IMR-90 (cell line): ENCODE measurements around the gene ZSCAN5A. TPM values are rescaled to one million over a fixed set of nuclear protein-coding genes. Genes with fewer than 3 reads are reported as not detected.

Experiments used
- ATAC-seq: fragments of 200-7000 bp; cut with Tn5 transposase; 2 replicates; pipeline ENCODE4 v1.9.1; 2020; ENCODE audit warnings: low read depth, mild to moderate bottlenecking, moderate library complexity
- BruUV-seq: library from RNA; stranded (reverse); fragments of 400-500 nt; replicated peaks from 2 replicates; lab custom pipeline; 2021; lab: Mats Ljungman, UMichigan
- CTCF ChIA-PET: fragments of 300-600 bp; formaldehyde crosslinking; extraction: SDS; loops from one replicate; lab custom pipeline; 2021; ENCODE audit warnings: antibody characterized with exemption; lab: Yijun Ruan, JAX
- POLR2A ChIA-PET: fragments of 300-600 bp; sonication (Branson Sonifier 250); formaldehyde crosslinking; loops from one replicate; lab custom pipeline; 2022; ENCODE audit warnings: antibody characterized with exemption; ENCODE audit not compliant: unreplicated experiment; lab: Charles Lee
- DNase-seq: peaks from one replicate; pipeline ENCODE4 v3.0.0; 2013
- H2AFZ ChIP-seq: replicated peaks from 2 replicates; pipeline ENCODE3; 2013; ENCODE audit warnings: low read length, mild to moderate bottlenecking; ENCODE audit not compliant: poor library complexity
- H2AK5ac ChIP-seq: 2 replicates; pipeline ENCODE4 v1.6.1; 2013; ENCODE audit warnings: low read depth, low read length, inconsistent platforms
- H2AK9ac ChIP-seq: replicated peaks from 2 replicates; pipeline ENCODE3; 2013; ENCODE audit warnings: mild to moderate bottlenecking, low read depth, low read length, moderate library complexity; ENCODE audit not compliant: poor library complexity
- H2BK120ac ChIP-seq: 2 replicates; pipeline ENCODE4 v1.6.1; 2013; ENCODE audit warnings: low read depth, low read length, inconsistent platforms
- H2BK15ac ChIP-seq: 3 replicates; pipeline ENCODE4 v1.6.1; 2013; ENCODE audit warnings: low read depth, low read length, inconsistent platforms
- H2BK20ac ChIP-seq: 2 replicates; pipeline ENCODE4 v1.6.1; 2013; ENCODE audit warnings: low read depth, mild to moderate bottlenecking, inconsistent platforms, low read length, moderate library complexity
- H2BK5ac ChIP-seq: 2 replicates; pipeline ENCODE4 v1.6.1; 2013; ENCODE audit warnings: mild to moderate bottlenecking, low read depth, low read length, inconsistent platforms; ENCODE audit not compliant: poor library complexity, severe bottlenecking
- H3K14ac ChIP-seq: replicated peaks from 2 replicates; pipeline ENCODE4 v1.6.1; 2013; ENCODE audit warnings: low read depth, low read length, inconsistent platforms
- H3K18ac ChIP-seq: 2 replicates; pipeline ENCODE4 v1.6.1; 2013; ENCODE audit warnings: low read depth, low read length, control low read depth
- H3K23ac ChIP-seq: 2 replicates; pipeline ENCODE4 v1.6.1; 2013; ENCODE audit warnings: low read depth, low read length, inconsistent platforms
- H3K27ac ChIP-seq: 2 replicates; pipeline ENCODE4 v1.5.1; 2013; ENCODE audit warnings: mild to moderate bottlenecking, control low read depth, low read length; ENCODE audit not compliant: insufficient read depth
- H3K27me3 ChIP-seq: 2 replicates; pipeline ENCODE4 v1.6.1; 2013; ENCODE audit warnings: low read length; ENCODE audit not compliant: control insufficient read depth, insufficient read depth
- H3K36me3 ChIP-seq: 2 replicates; pipeline ENCODE4 v1.6.1; 2013; ENCODE audit warnings: low read length, mixed read lengths; ENCODE audit not compliant: control insufficient read depth, insufficient read depth
- H3K4ac ChIP-seq: 2 replicates; pipeline ENCODE4 v1.6.1; 2013; ENCODE audit warnings: low read depth, low read length, inconsistent platforms
- H3K4me1 ChIP-seq: 2 replicates; pipeline ENCODE4 v1.6.1; 2013; ENCODE audit warnings: low read length, mixed read lengths; ENCODE audit not compliant: control insufficient read depth, insufficient read depth
- H3K4me2 ChIP-seq: 2 replicates; pipeline ENCODE4 v1.6.1; 2013; ENCODE audit warnings: low read depth, mild to moderate bottlenecking, control low read depth, low read length, moderate library complexity
- H3K4me3 ChIP-seq: 2 replicates; pipeline ENCODE4 v1.5.1; 2013; ENCODE audit warnings: low read depth, mild to moderate bottlenecking, control low read depth, low read length, moderate library complexity; ENCODE audit not compliant: insufficient read depth
- H3K56ac ChIP-seq: 2 replicates; pipeline ENCODE4 v1.6.1; 2013; ENCODE audit warnings: low read length, inconsistent platforms; ENCODE audit not compliant: insufficient read depth; ENCODE audit errors: extremely low read depth
- H3K79me1 ChIP-seq, 2 experiments: 2 replicates each; pipeline ENCODE4 v1.6.1; 2013; ENCODE audit warnings: low read length in 2 of 2, inconsistent platforms in 1 of 2, low read depth in 1 of 2
- H3K9ac ChIP-seq: 2 replicates; pipeline ENCODE4 v1.6.1; 2013; ENCODE audit warnings: low read depth, low read length, control low read depth
- H3K9me1 ChIP-seq: 2 replicates; pipeline ENCODE4 v1.6.1; 2013; ENCODE audit warnings: low read length, inconsistent platforms; ENCODE audit not compliant: insufficient read depth
- H3K9me3 ChIP-seq: 2 replicates; pipeline ENCODE4 v1.6.1; 2013; ENCODE audit warnings: low read length; ENCODE audit not compliant: control insufficient read depth, insufficient read depth
- H4K20me1 ChIP-seq: 2 replicates; pipeline ENCODE4 v1.6.1; 2013; ENCODE audit warnings: low read length, inconsistent platforms; ENCODE audit not compliant: insufficient read depth
- H4K5ac ChIP-seq: 2 replicates; pipeline ENCODE4 v1.6.1; 2013; ENCODE audit warnings: mild to moderate bottlenecking, low read depth, low read length, control low read depth
- H4K8ac ChIP-seq, 2 experiments: 2 replicates each; pipeline ENCODE4 v1.6.1; 2013; ENCODE audit warnings: low read depth in 2 of 2, low read length in 2 of 2, control low read depth in 1 of 2, inconsistent platforms in 1 of 2
- H4K91ac ChIP-seq: 2 replicates; pipeline ENCODE4 v1.6.1; 2013; ENCODE audit warnings: low read depth, low read length, inconsistent platforms; ENCODE audit not compliant: insufficient read depth
- BHLHE40 ChIP-seq: fragments of 150-350 bp; IDR thresholded peaks from 2 replicates; pipeline ENCODE4 v1.6.1; 2016; ENCODE audit warnings: mild to moderate bottlenecking, low read depth, low read length
- CEBPB ChIP-seq: IDR thresholded peaks from 2 replicates; pipeline ENCODE4 v1.6.1; 2012; ENCODE audit warnings: low read depth, low read length, improper control_type of control experiment
- CHD1 ChIP-seq: IDR thresholded peaks from 2 replicates; pipeline ENCODE4 v1.6.1; 2012; ENCODE audit warnings: low read depth, low read length, improper control_type of control experiment
- CTCF ChIP-seq: conservative IDR thresholded peaks from 2 replicates; pipeline ENCODE4 v1.5.1; 2012; ENCODE audit warnings: mild to moderate bottlenecking, low read depth, low read length, improper control_type of control experiment
- ELK1 ChIP-seq: fragments of 150-350 bp; IDR thresholded peaks from 2 replicates; pipeline ENCODE4 v1.6.1; 2016; ENCODE audit warnings: low read depth, mild to moderate bottlenecking, low read length, moderate library complexity, borderline replicate concordance
- FOS ChIP-seq: fragments of 150-350 bp; IDR thresholded peaks from 2 replicates; pipeline ENCODE4 v1.6.1; 2016; ENCODE audit warnings: low read depth, low read length
- MAFK ChIP-seq: IDR thresholded peaks from 2 replicates; pipeline ENCODE4 v1.6.1; 2012; ENCODE audit warnings: low read depth, low read length, improper control_type of control experiment
- MAZ ChIP-seq: IDR thresholded peaks from 2 replicates; pipeline ENCODE4 v1.6.1; 2012; ENCODE audit warnings: low read depth, mild to moderate bottlenecking, low read length, improper control_type of control experiment, moderate library complexity, borderline replicate concordance
- MXI1 ChIP-seq: IDR thresholded peaks from 2 replicates; pipeline ENCODE4 v1.6.1; 2012; ENCODE audit warnings: low read depth, mild to moderate bottlenecking, low read length, moderate library complexity, borderline replicate concordance
- NFE2L2 ChIP-seq: fragments of 150-350 bp; IDR thresholded peaks from 2 replicates; pipeline ENCODE4 v1.6.1; 2016; ENCODE audit warnings: low read depth, mild to moderate bottlenecking, low read length
- POLR2A ChIP-seq: IDR thresholded peaks from 2 replicates; pipeline ENCODE4 v1.6.1; 2012; ENCODE audit warnings: mild to moderate bottlenecking, low read depth, low read length
- RAD21 ChIP-seq: IDR thresholded peaks from 2 replicates; pipeline ENCODE4 v1.6.1; 2012; ENCODE audit warnings: low read length, improper control_type of control experiment
- RCOR1 ChIP-seq: IDR thresholded peaks from 2 replicates; pipeline ENCODE4 v1.6.1; 2012; ENCODE audit warnings: mild to moderate bottlenecking, low read length, improper control_type of control experiment; ENCODE audit not compliant: insufficient replicate concordance
- RFX5 ChIP-seq: IDR thresholded peaks from 2 replicates; pipeline ENCODE4 v1.8.0; 2012; ENCODE audit warnings: low read depth, mild to moderate bottlenecking, low read length, moderate library complexity
- SMC3 ChIP-seq: fragments of 150-350 bp; IDR thresholded peaks from 2 replicates; pipeline ENCODE4 v1.6.1; 2016; ENCODE audit warnings: low read depth, mild to moderate bottlenecking, antibody characterized with exemption, low read length, moderate library complexity
- USF2 ChIP-seq: fragments of 150-350 bp; IDR thresholded peaks from 2 replicates; pipeline ENCODE4 v1.6.1; 2017; ENCODE audit warnings: mild to moderate bottlenecking, antibody characterized with exemption, low read length, low read depth
- WGBS, 2 experiments: methylation state at CpG; one replicate each; pipeline versions ENCODE4 v1.1.5 to v1.1.7; 2013; ENCODE audit warnings: missing lambda C conversion rate in 2 of 2; ENCODE audit not compliant: insufficient read length in 1 of 2; ENCODE audit errors: extremely low coverage in 2 of 2; 5-methylcytosine and 5-hydroxymethylcytosine counted together
- dilution Hi-C: fragments of 300-500 bp; cut with HindIII; formaldehyde crosslinking; loops from one replicate; pipeline ENCODE4 v1.14.3; 2018; ENCODE audit warnings: low sequenced_read_pairs; ENCODE audit not compliant: unreplicated experiment
- in situ Hi-C: fragments of 300-500 bp; cut with MboI; formaldehyde crosslinking; loops from 3 replicates; pipeline ENCODE4 v1.14.3; 2019; ENCODE audit warnings: low sequenced_read_pairs, inconsistent platforms, mixed read lengths
- intact Hi-C: fragments of 100-400 bp; cut with micrococcal nuclease; formaldehyde crosslinking; loops from 2 replicates; pipeline ENCODE4 v1.10.0; 2022
- polyA plus RNA-seq, 3 experiments: library from polyadenylated mRNA; depleted of rRNA; stranded (reverse); fragments of >200 nt; gene quantifications; 2 replicates each; pipeline ENCODE4 v1.2.3, GENCODE V29; 2012; ENCODE audit warnings: low replicate concordance in 1 of 3
- total RNA-seq: library from RNA; depleted of rRNA; stranded (reverse); fragments of >200 nt; gene quantifications from 2 replicates; pipeline ENCODE4 v1.2.3, GENCODE V29; 2012

Gene ZSCAN5A
- total and polyA plus RNA-seq, 2 of the 4 experiments (the other 2 are of a cell fraction), result 4.3 to 5.0 TPM

- no peak overlapping the region for H4K91ac ChIP-seq
- H3K79me1 ChIP-seq, result no peaks in the 10 kb centered on the region
- no peak overlapping the region for H2BK15ac ChIP-seq
- H2AK9ac ChIP-seq, result no peak overlapping the region
- no peak overlapping the region for H3K56ac ChIP-seq
- no peaks in the 10 kb centered on the region for H3K36me3 ChIP-seq
- H3K14ac ChIP-seq, result no peak overlapping the region
- H2BK120ac ChIP-seq, result no peak overlapping the region
- no peaks in the 10 kb centered on the region for H3K4me1 ChIP-seq
- H2BK20ac ChIP-seq, result no peak overlapping the region
- H2AK5ac ChIP-seq, result no peak overlapping the region
- H2BK5ac ChIP-seq, result no peak overlapping the region
- no peak overlapping the region for H3K4me3 ChIP-seq
- DNase-seq, result no peak
- ChIA-PET CTCF (no interaction called here), POLR2A (no interaction called here)
- BruUV-seq, result no TSS peak
- peaks cover 6% of the 10 kb centered on the region; the same call in 1 of the 2 replicates for H3K9me3 ChIP-seq
- no peak overlapping the region for H3K27ac ChIP-seq
- 91% methylated on average over 8 of the region's 10 CpGs; no CpG with 5 or more reads in 1 of the 2 experiments for WGBS, 2 experiments
- no peak overlapping the region for H4K8ac ChIP-seq
- H3K9ac ChIP-seq, result no peak overlapping the region
- no peaks in the 10 kb centered on the region for H3K9me1 ChIP-seq
- no peak overlapping the region for H3K23ac ChIP-seq
- no peak overlapping the region for H3K4ac ChIP-seq
- no peak overlapping the region for H3K4me2 ChIP-seq
- dilution Hi-C loops (no loop called here), in situ Hi-C loops (no loop called here), intact Hi-C loops (no loop called here)
- H3K27me3 ChIP-seq, result no peaks in the 10 kb centered on the region
- H3K18ac ChIP-seq, result no peak overlapping the region
- no peak overlapping the region for H4K5ac ChIP-seq
- TF ChIP-seq BHLHE40 (no peak), CTCF (no peak), FOS (no peak), MXI1 (no peak), MAZ (no peak), RFX5 (no peak), RAD21 (no peak), MAFK (no peak), ELK1 (no peak), SMC3 (no peak), CHD1 (no peak), USF2 (no peak), NFE2L2 (no peak), POLR2A (no peak), RCOR1 (no peak), CEBPB (no peak)
- no peak for ATAC-seq
- H2AFZ ChIP-seq, result peak overlapping the region; percentile 67
- no peaks in the 10 kb centered on the region for H4K20me1 ChIP-seq
Observed at GRCh38 chr19:56218961-56219360, 95.7 kb downstream of the ZSCAN5A start.
